ENCODE measurements around the gene SYN1.
"Not testable (repeated sequence)": the region's sequence is repeated elsewhere in the genome, so short reads cannot be mapped to it uniquely, and the experiment has no call there.

Gene SYN1

GRCh38 chrX:47633689-47634590 is 14.3 kb upstream of the SYN1 start:
- no peak for DNase-seq

- DNase-seq, result no peak
Measured at GRCh38 chrX:47632666-47633065, 13.0 kb upstream of the SYN1 start.

GRCh38 chrX:47631676-47632075 is 12.0 kb upstream of the SYN1 start:
- DNase-seq, result no peak

GRCh38 chrX:47629419-47630200 is 10.0 kb upstream of the SYN1 start, which contains the start of gene CFP:
Gene CFP (minus strand): TSS chrX:47629930. CDS start chrX:47629844, 86 bp downstream.
- no peak for DNase-seq

GRCh38 chrX:47628982-47629381 is 9.3 kb upstream of the SYN1 start:
- no peak for DNase-seq

GRCh38 chrX:47625365-47625764 is 5.7 kb upstream of the SYN1 start:
- DNase-seq, result no peak

GRCh38 chrX:47623540-47624027 is 3.9 kb upstream of the SYN1 start:
- DNase-seq, result no peak

GRCh38 chrX:47621851-47622250 is 2.2 kb upstream of the SYN1 start:
- DNase-seq, result no peak

- no peak for DNase-seq
Measured at GRCh38 chrX:47620303-47620685, 637 bp upstream of the SYN1 start.

GRCh38 chrX:47618923-47619485 is 653 bp downstream of the SYN1 start:
- no peak for DNase-seq

GRCh38 chrX:47614618-47615017 is 5.0 kb downstream of the SYN1 start:
- no peak for DNase-seq

GRCh38 chrX:47613082-47613481 is 6.6 kb downstream of the SYN1 start:
- DNase-seq, result no peak

- DNase-seq, result no peak
Measured at GRCh38 chrX:47612418-47612817, 7.2 kb downstream of the SYN1 start.

GRCh38 chrX:47611926-47612325 is 7.7 kb downstream of the SYN1 start:
- DNase-seq, result no peak

GRCh38 chrX:47611489-47611888 is 8.2 kb downstream of the SYN1 start:
- DNase-seq, result no peak

GRCh38 chrX:47610511-47610910 is 9.1 kb downstream of the SYN1 start:
- DNase-seq, result no peak

GRCh38 chrX:47608130-47608810 is 11.4 kb downstream of the SYN1 start:
- DNase-seq, result no peak

GRCh38 chrX:47607091-47607490 is 12.6 kb downstream of the SYN1 start:
- DNase-seq, result no peak

GRCh38 chrX:47605024-47605423 is 14.6 kb downstream of the SYN1 start:
- DNase-seq, result no peak

GRCh38 chrX:47603125-47603524 is 16.5 kb downstream of the SYN1 start:
- not testable (repeated sequence) for DNase-seq

- no peak for DNase-seq
Measured at GRCh38 chrX:47597222-47597621, 22.4 kb downstream of the SYN1 start.

GRCh38 chrX:47596256-47596655 is 23.4 kb downstream of the SYN1 start:
- DNase-seq, result no peak

GRCh38 chrX:47595716-47596251 is 23.9 kb downstream of the SYN1 start:
- no peak for DNase-seq

Data from activated T-cell treated with anti-CD3 and anti-CD28 coated beads for 4 hours (primary cell).